RWPE1 (cell line): ENCODE measurements around the gene FOXM1.

ENCODE experiments used
- CTCF ChIA-PET: fragments of 350-600 bp; sonication (Branson Sonifier 250); formaldehyde crosslinking; extraction: SDS; loops from one replicate; lab custom pipeline; 2021; lab: Yijun Ruan, JAX
- POLR2A ChIA-PET: fragments of 400-600 bp; formaldehyde crosslinking; extraction: SDS; loops from one replicate; lab custom pipeline; 2020; ENCODE audit warnings: antibody characterized with exemption; ENCODE audit not compliant: low non-redundant PET; lab: Yijun Ruan, JAX
- DNase-seq: peaks from one replicate; pipeline ENCODE4 v3.0.0; 2012; ENCODE audit warnings: low spot score
- H3K27ac ChIP-seq: fragments of 450-650 bp; 2 replicates; pipeline ENCODE4 v1.5.1; 2017
- TF ChIP-seq, protein P1 (sequence below): fragments of 450-650 bp; conservative IDR thresholded peaks from 2 replicates; pipeline ENCODE4 v1.5.1; 2017; ENCODE audit warnings: low read depth, mild to moderate bottlenecking

The FOXM1 gene

GRCh38 chr12:2813214-2814185 is 63.5 kb downstream of the FOXM1 start:
- CTCF ChIA-PET = interaction anchor here (0.7 to 1.2 kb wide), 4 partner anchors 13 to 1372 kb away, joined by 3 to 4 read pairs (median 3); no protein-coding TSS in a partner anchor
- peak overlapping the region; percentile 85 for H3K27ac ChIP-seq
- peak; percentile 59 for DNase-seq
- TF ChIP-seq, protein P1, sequence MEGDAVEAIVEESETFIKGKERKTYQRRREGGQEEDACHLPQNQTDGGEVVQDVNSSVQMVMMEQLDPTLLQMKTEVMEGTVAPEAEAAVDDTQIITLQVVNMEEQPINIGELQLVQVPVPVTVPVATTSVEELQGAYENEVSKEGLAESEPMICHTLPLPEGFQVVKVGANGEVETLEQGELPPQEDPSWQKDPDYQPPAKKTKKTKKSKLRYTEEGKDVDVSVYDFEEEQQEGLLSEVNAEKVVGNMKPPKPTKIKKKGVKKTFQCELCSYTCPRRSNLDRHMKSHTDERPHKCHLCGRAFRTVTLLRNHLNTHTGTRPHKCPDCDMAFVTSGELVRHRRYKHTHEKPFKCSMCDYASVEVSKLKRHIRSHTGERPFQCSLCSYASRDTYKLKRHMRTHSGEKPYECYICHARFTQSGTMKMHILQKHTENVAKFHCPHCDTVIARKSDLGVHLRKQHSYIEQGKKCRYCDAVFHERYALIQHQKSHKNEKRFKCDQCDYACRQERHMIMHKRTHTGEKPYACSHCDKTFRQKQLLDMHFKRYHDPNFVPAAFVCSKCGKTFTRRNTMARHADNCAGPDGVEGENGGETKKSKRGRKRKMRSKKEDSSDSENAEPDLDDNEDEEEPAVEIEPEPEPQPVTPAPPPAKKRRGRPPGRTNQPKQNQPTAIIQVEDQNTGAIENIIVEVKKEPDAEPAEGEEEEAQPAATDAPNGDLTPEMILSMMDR = peak; percentile 66
- POLR2A ChIA-PET = interaction anchor here (0.7 kb wide), 1 partner anchor 78 kb away, joined by 4 read pairs; no protein-coding TSS in a partner anchor

GRCh38 chr12:2812290-2813213 is 64.4 kb downstream of the FOXM1 start, which contains the start of gene ITFG2:
ITFG2 (plus strand) TSS chr12:2812668; CDS start chr12:2812761, 93 bp downstream.
- CTCF ChIA-PET = interaction anchor here (1.0 kb wide), 1 partner anchor 28 kb away, joined by 3 read pairs; no protein-coding TSS in a partner anchor
- peak; percentile 94 for DNase-seq
- POLR2A ChIA-PET = no interaction called here
- TF ChIP-seq, protein P1 = no peak
- H3K27ac ChIP-seq = peak within 1 kb of the TSS; percentile 85

DNA sequence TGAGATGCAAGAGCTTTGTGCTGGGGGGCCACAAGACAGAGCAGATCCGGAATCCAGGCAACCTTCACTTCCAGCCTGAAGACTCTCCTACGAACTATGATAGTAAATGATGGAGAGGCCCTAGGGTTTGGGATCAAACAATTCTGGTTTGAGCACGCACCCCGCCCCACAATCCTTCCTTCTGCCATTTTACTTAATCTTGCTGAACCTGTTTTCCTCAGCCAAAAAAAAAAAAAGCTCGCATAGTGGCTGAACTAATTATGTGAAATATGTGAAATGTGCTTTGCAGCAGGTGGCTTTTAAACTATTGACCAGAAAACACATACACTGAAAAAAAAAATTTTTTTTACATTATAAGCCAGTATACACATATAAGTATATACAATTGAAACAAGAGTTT is 65.2 kb downstream of the FOXM1 start:
- ChIA-PET POLR2A (no interaction called here), CTCF (interaction anchor here (1.0 kb wide), 1 partner anchor 28 kb away, joined by 3 read pairs; no protein-coding TSS in a partner anchor)
- DNase-seq = no peak
- no peak overlapping the region for H3K27ac ChIP-seq
- TF ChIP-seq, protein P1 = no peak
